ENCODE results near the gene ARHGEF28.

Gene ARHGEF28

DNA sequence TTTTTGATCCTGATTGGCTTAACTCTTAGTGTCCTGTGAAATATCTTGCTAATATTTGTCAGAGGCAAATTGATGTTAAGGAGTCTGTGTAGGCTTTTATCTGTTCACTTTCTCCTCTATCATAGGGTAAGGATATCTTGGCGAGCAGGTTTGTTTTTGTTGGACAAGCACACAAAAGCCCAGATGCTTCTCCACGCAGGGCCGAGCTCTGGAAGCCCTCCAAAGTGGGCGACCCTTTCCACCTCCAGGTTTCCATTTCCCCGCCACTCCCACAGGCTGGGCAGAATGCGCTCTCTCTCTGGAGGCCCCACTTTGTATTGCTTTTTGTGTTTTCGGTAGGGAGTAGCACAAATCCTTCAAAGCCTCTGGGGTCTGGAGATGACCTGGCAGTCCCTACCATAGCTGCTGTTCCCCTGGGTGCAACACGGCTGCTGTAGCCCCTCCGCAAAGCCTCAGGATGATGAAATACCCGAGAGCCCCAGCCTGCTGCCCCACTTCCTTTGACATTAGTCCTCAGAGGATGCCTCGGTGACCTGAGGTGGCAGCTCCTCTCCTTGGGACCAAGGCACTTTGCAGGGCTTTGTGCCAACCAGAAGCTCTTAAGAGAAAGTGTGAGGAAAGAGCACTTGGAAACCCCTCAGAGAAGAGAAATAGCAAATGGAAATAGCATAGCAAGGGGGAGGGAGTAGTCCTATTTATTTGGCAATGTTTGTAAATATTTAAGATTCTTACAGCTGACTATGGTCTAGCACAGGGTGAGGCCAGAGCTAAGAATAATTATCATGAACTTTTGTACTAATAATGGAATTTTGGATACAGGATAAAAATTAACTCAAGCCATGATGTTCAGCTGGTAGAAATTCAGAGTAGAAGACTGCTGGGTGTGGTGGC lies 122.8 kb downstream of the ARHGEF28 start:
- DNase-seq = no peak

- DNase-seq = no peak
Observed at GRCh38 chr5:73749485-73750270, 123.7 kb downstream of the ARHGEF28 start.

GRCh38 chr5:73751254-73751914 lies 125.4 kb downstream of the ARHGEF28 start:
- no peak for DNase-seq

DNA sequence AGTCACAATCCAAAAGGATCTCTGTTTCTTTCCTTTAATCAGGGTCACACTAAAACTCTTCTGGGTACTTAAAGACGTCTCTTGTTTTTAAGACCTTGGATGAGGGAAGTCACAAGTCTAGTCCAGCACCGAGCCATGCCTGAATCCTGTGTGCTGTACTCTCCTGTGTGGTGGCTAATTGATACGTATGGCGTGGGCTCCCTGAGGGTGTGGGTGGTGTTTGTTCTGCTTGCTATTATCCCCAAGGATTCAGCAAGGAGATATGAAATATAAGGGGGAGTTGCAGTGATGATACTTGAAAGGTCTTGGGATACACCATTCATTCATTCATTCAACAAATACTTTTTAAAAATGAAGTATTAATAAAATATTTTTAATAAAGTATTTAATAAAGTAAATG lies 128.3 kb downstream of the ARHGEF28 start:
- DNase-seq = no peak

DNA sequence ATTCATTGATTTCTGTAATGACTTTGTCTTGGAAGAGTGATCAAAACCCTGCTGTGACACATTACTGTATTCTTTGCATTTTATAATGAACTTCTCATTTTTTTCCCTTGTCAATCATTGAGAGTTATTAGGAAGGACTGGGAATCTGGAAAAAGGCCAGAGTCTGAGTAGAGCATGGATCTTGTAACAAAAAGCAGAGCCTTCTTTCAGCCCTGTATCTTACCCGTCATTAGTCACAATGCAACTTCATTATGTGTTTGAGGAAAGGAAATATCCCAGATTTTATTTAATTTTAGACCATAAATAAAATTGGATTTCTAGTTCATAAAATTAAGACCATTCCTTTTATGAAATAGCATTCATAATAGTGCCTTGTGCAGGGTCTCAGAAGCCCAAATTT lies 131.4 kb downstream of the ARHGEF28 start:
- no peak for DNase-seq

- DNase-seq = no peak
Observed at GRCh38 chr5:73759771-73760170, 133.8 kb downstream of the ARHGEF28 start.

DNA sequence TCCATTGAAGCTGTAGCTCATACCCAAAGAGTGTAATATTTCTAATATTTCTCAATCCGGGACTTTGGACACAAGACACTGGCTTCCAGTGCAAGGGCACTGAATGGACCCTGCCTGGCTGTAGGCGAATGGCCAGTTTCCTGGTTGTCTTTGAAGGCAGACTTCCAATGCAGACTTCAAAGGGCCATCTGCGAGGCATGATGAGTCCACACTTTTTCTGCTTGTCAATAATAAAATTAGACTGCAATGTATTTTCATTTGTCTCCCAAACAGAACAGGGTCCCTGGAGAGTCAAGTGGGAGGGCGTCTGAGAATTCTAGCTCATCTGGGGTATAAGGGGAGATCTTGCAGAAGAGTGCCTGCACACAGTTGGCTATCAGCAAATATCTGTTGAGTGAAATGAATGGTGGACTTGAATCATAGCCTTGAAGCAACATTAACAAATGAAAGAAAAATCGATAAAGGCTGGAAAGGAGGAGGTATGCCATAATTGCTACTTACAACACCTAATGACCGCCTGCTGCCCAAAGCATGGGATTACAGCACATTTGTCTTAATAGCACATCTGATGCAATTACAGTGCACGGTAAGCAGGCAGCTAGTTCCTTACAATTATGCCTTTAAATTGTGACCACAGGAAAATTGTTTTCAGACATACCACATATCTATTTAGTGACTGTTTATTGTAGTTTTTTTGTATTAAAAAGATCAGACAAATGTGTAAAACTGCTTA lies 137.5 kb downstream of the ARHGEF28 start:
- DNase-seq = no peak

GRCh38 chr5:73764586-73764985 lies 138.6 kb downstream of the ARHGEF28 start:
- no peak for DNase-seq

- DNase-seq = no peak
Observed at GRCh38 chr5:73764996-73765395, 139.0 kb downstream of the ARHGEF28 start.

- no peak for DNase-seq
Observed at GRCh38 chr5:73766902-73767301, 140.9 kb downstream of the ARHGEF28 start.

- DNase-seq = no peak
Observed at GRCh38 chr5:73770172-73771025, 144.4 kb downstream of the ARHGEF28 start.

DNA sequence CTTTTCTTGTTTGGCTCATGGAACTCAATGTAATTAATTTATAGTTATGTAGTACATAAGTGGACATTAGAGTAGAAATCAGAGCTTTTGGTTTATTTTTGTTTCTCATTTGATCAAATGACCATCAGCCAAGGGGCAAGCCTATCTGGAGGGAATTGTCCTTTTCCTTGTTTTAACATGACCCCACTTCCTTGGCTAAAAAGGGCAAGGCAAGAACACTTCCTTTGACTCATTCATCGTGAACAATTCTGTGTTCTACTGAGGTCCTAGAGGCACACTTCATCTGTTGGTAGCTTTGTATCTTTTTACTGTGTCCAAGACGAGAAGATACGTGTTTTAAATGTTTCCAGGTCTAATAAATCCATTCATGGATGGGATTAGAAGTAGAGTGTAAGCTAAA lies 148.9 kb downstream of the ARHGEF28 start:
- DNase-seq = no peak

DNA sequence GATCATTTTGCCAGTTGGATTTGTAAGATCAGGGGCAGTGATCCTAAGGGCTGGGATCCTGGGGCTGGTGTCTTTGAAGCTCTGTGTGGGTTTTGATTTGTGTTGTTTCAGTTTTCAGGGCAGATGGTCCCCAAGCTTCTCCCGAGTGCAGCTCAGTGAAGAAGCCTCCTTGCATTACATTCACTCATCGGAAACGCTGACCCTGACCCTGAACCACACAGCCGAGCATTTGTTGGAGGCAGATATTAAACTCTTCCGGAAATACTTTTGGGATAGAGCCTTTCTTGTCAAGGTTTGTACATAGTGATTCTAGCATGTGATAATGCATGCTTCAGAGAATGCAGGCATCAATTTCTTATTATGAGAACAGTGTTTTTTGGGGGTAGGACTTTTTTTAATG lies 150.4 kb downstream of the ARHGEF28 start:
- DNase-seq = no peak

DNA sequence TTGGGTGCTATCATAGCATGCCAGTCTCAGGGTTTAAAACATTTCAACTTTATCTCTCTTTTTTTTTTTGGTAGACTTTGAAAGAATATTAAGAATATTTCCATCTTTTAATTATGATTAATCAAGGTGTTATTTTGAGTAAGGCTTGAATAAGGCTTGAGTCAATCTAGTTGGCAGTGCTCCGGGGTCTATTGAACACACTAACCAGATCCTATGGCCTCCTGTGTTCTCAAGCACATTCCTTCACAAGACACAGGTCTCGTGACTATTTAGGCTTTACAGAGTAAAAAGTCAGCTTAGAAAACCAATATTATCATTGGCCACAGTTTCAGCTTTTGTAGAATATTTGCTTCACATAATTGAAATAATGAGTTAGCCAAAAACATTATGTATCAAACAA lies 151.2 kb downstream of the ARHGEF28 start:
- DNase-seq = no peak

GRCh38 chr5:73780302-73781080 lies 154.5 kb downstream of the ARHGEF28 start:
- DNase-seq = no peak

- DNase-seq = no peak
Observed at GRCh38 chr5:73781107-73781768, 155.2 kb downstream of the ARHGEF28 start.

DNA sequence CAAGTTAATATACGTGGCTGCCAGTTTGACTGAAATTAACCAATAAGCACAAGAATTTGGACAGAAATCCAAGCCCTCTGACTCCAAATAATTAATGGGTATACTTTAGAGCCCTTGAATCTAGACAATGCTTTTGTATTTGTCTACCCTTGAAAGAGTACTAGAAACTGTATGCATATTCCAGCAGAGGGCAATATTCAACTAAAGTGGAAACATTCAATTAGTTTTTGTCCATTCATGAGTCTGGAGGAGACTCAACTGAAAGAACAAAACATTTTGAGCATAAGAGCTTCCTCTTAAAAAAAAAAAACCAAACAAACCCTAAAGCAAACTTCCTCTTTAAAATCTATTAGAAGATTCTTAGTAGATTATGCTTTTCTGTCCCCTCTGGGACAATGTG lies 157.8 kb downstream of the ARHGEF28 start:
- DNase-seq = no peak

DNA sequence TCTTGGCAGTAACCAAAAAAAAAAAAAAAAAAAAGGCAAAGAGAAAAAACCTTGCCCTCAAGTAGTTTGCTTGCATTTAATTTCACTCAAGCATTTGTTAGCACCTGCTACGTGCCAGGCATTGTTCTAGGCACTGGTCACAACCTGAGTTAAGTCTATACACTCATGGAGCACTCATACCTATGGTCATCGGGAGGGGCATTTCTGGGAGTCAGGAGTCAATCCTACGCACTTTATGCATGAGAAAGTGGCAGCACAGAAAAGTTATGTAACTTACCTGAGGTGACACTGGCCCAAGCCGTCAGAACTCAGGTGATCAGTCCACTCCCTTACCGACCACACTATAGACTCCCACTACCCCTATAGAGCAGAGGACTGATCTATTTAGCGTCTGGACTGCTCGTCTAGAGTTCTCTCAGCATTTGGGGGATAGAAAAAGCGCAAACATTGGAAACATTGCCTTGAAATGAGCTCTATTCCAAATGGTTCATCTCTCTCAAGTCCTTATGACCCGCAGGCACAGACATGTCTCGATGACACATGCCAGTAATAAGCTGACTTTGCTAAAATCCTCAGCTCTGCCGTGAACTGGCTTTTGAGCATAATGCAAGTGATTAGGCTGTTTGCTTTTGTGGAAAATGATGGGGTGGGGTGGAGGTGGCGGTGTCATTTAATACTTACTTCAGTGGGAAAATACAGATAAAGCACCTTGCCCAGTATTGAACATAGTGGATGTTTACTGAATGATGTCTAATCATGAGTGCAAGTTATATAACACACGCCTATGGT lies 160.2 kb downstream of the ARHGEF28 start:
- no peak for DNase-seq

GRCh38 chr5:73789851-73790281 lies 163.9 kb downstream of the ARHGEF28 start:
- DNase-seq = no peak

DNA sequence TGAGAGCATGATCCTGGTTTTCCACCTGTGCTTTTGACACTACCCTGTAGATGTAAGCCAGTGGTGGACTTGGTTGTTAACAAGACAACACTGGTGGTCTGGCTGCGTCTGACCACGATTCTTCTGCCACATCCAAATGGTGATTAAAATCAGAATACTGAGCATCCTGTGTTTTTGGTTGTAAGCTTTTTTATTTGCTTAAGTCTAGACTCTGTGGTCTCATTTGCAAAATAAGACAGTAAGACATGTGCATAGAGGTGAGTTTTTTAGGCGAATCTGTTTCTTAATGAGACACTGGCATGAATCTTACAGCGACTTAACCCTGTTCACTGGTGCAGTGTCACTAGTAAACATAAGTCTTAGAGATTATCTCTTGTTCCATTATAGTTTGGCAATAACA lies 165.4 kb downstream of the ARHGEF28 start:
- DNase-seq = no peak
